ENCODE measurements around the gene TNNT2. TPM values are rescaled to one million over a fixed set of nuclear protein-coding genes. Genes with fewer than 3 reads are reported as not detected.
A peak's percentile ranks its signal among the peaks of the same experiment; 100 is the strongest.

Gene TNNT2
- total and polyA plus RNA-seq, 2 of the 13 experiments (the other 11 are each of a cell fraction or from before 2014, with no cell fraction given), result 0.20 to 0.63 TPM

- TF ChIP-seq AKAP8 (CRISPR knock-in tag; IDR thresholded peaks at IDR 0.05) (0 out of 2 replicates have a peak, but pooled peaks have one; percentile 37), SMYD3 (CRISPR knock-in tag; IDR thresholded peaks at IDR 0.05) (no peak), HOXA3 (CRISPR knock-in tag; IDR thresholded peaks at IDR 0.05) (0 out of 2 replicates have a peak, but pooled peaks have one; percentile 51), ZSCAN31 (CRISPR knock-in tag; IDR thresholded peaks at IDR 0.05; ENCODE audit: low read depth) (peak; percentile 53; the same call in 1 of the 2 replicates), TGIF2 (CRISPR knock-in tag; IDR thresholded peaks at IDR 0.05) (0 out of 2 replicates have a peak, but pooled peaks have one; percentile 71), STAT5B (CRISPR knock-in tag; IDR thresholded peaks at IDR 0.05) (no peak), TARDBP (CRISPR knock-in tag; IDR thresholded peaks at IDR 0.05) (0 out of 2 replicates have a peak, but pooled peaks have one; percentile 37), ZNF800 (CRISPR knock-in tag; IDR thresholded peaks at IDR 0.05) (peak; percentile 59; the same call in 1 of the 2 replicates), ZSCAN5A (CRISPR knock-in tag; IDR thresholded peaks at IDR 0.05; ENCODE audit: borderline replicate concordance) (no peak), TFAP4 (IDR thresholded peaks at IDR 0.05; ENCODE audit: borderline replicate concordance, low read depth) (no peak), FIP1L1 (IDR thresholded peaks at IDR 0.05; ENCODE audit: borderline replicate concordance, insufficient read depth, low read depth, low read length) (no peak), MAFF (IDR thresholded peaks at IDR 0.05; ENCODE audit: low read depth, low read length) (no peak), HOXA9 (CRISPR knock-in tag; IDR thresholded peaks at IDR 0.05; ENCODE audit: borderline replicate concordance) (no peak), SNAPC4 (CRISPR knock-in tag; IDR thresholded peaks at IDR 0.05) (peak; percentile 63; the same call in 1 of the 2 replicates), MIER2 (CRISPR knock-in tag; IDR thresholded peaks at IDR 0.05) (no peak), SNAI1 (CRISPR knock-in tag; IDR thresholded peaks at IDR 0.05; ENCODE audit: borderline replicate concordance) (no peak), ZNF33B (CRISPR knock-in tag; IDR thresholded peaks at IDR 0.05) (peak; percentile 65; the same call in 1 of the 2 replicates), RORA (CRISPR knock-in tag; IDR thresholded peaks at IDR 0.05) (no peak), BCL6 (CRISPR knock-in tag; IDR thresholded peaks at IDR 0.05) (no peak), ZNF431 (CRISPR knock-in tag; IDR thresholded peaks at IDR 0.05; ENCODE audit: borderline replicate concordance, low read depth) (peak; percentile 77; the same call in 1 of the 2 replicates), KAT8 (CRISPR knock-in tag; IDR thresholded peaks at IDR 0.05) (peak; percentile 44)
These were observed 19.5 kb upstream of the TNNT2 start (continued) for GRCh38 chr1:201396861-201397464.
